ENCODE results near the gene CHCT1. TPM values are rescaled to one million over a fixed set of nuclear protein-coding genes. Genes with fewer than 3 reads are reported as not detected.

The CHCT1 gene
- total RNA-seq, 1 experiment from 2014 or later: not detected

DNA sequence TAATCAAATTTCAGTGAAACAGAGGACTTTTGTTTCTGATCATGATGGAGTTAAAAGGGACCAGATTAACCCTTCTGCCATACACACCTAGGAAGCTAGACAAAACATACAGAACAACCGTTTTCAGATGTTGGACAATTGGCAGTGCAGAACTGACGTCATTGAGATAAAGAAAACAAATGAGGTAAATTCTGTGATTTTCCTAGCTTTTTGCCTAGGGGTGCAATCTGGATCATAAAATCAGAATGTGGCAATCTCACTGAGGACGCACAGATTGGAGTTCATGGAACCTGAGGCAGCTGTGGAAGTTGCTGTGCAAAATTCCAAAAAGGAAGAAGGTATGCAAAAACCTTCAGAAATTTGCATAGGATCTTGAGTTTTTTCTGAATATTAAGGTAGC lies 15.4 kb upstream of the CHCT1 start:
- TF ChIP-seq POLR2AphosphoS5 (IDR thresholded peaks at IDR 0.05; ENCODE audit: low read depth, low read length): no peak
- no peak for TF ChIP-seq TCF7L2 (IDR thresholded peaks at IDR 0.05; ENCODE audit: low read depth, low read length)
- TF ChIP-seq REST (IDR thresholded peaks at IDR 0.05; ENCODE audit: insufficient read depth in 1 of 2, low read depth in 2 of 2, low read length in 1 of 2): no peak
- ATAC-seq (no peak), DNase-seq (ENCODE audit: low read depth, low spot score) (no peak)
- Histone ChIP-seq H3K4me1 (ENCODE audit: control insufficient read depth, insufficient read depth, low read length) (no peaks in the 10 kb centered on the region), H3K4me3 (ENCODE audit: low read depth in 2 of 2, low read length in 2 of 2) (no peak overlapping the region), H3K9me3 (ENCODE audit: control insufficient read depth, insufficient read depth, low read depth, low read length) (no peaks in the 10 kb centered on the region), H3K27ac (ENCODE audit: low read length) (no peak overlapping the region), H3K36me3 (ENCODE audit: control insufficient read depth, insufficient read depth, low read length) (no peaks in the 10 kb centered on the region), H3K27me3 (ENCODE audit: control insufficient read depth, insufficient read depth, low read length) (no peaks in the 10 kb centered on the region)
- intact Hi-C loops (cut with micrococcal nuclease; ENCODE audit: unreplicated experiment) (no loop called here), in situ Hi-C loops (cut with HindIII; ENCODE audit: low pct_unique_long_range_greater_than_20kb, low sequenced_read_pairs) (no loop called here)
- POLR2A ChIA-PET: no interaction called here
- BruUV-seq (replicated peaks): no TSS peak
- CTCF ChIA-PET: no interaction called here

DNA sequence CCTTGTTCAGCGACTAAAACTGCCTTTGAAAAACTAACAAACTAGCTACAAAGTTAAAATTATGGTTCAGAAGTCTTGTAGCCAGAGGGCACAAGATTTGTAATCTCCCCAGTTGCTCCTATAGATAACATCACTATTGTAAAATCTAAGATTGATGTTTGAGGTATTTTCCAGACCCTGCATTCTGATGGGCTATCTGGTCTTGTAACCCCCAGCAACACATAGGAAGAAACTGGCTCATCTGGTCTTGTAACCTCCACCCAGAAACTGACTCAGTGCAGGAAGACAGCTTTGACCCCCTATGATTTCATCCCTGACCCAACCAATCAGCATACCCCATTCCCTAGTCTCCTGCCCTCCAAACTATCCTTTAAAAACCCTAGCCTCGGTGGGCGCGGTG lies 12.3 kb upstream of the CHCT1 start:
- no peak for DNase-seq (ENCODE audit: low read depth, low spot score)
- ATAC-seq: no peak
- in situ Hi-C loops (cut with HindIII; ENCODE audit: low pct_unique_long_range_greater_than_20kb, low sequenced_read_pairs) (no loop called here), intact Hi-C loops (cut with micrococcal nuclease; ENCODE audit: unreplicated experiment) (no loop called here)
- no peak overlapping the region for H3K4me3 ChIP-seq (ENCODE audit: low read depth in 2 of 2, low read length in 2 of 2)
- H3K36me3 ChIP-seq (ENCODE audit: control insufficient read depth, insufficient read depth, low read length): no peaks in the 10 kb centered on the region
- ChIA-PET POLR2A (interaction anchor here (0.6 kb wide), 1 partner anchor 37 kb away, joined by 5 read pairs; no protein-coding TSS in a partner anchor), CTCF (no interaction called here)
- no peaks in the 10 kb centered on the region for H3K27me3 ChIP-seq (ENCODE audit: control insufficient read depth, insufficient read depth, low read length)
- H3K4me1 ChIP-seq (ENCODE audit: control insufficient read depth, insufficient read depth, low read length): no peaks in the 10 kb centered on the region
- TF ChIP-seq CTCF (IDR thresholded peaks at IDR 0.05) (no peak), POLR2AphosphoS5 (IDR thresholded peaks at IDR 0.05; ENCODE audit: low read depth, low read length) (no peak), SIN3A (IDR thresholded peaks at IDR 0.05; ENCODE audit: borderline replicate concordance, insufficient read depth, low read depth, low read length) (no peak), REST (IDR thresholded peaks at IDR 0.05; ENCODE audit: insufficient read depth in 1 of 2, low read depth in 2 of 2, low read length in 1 of 2) (no peak), TCF7L2 (IDR thresholded peaks at IDR 0.05; ENCODE audit: low read depth, low read length) (no peak)
- no peak overlapping the region for H3K27ac ChIP-seq (ENCODE audit: low read length)
- no TSS peak for BruUV-seq (replicated peaks)
- H3K9me3 ChIP-seq (ENCODE audit: control insufficient read depth, insufficient read depth, low read depth, low read length): no peaks in the 10 kb centered on the region

Measured in Panc1 (cell line).